CD4-positive, alpha-beta memory T cell (primary cell): ENCODE measurements around the gene CPB2. TPM values are rescaled to one million over a fixed set of nuclear protein-coding genes. Genes with fewer than 3 reads are reported as not detected.
A peak's percentile ranks its signal among the peaks of the same experiment; 100 is the strongest.

Experiments
- CTCF ChIA-PET: fragments of 350-600 bp; sonication (Branson Sonifier 250); formaldehyde crosslinking; loops from one replicate; lab custom pipeline; 2021; ENCODE audit warnings: inconsistent platforms; ENCODE audit not compliant: partially characterized antibody; lab: Charles Lee
- POLR2A ChIA-PET: fragments of 350-600 bp; sonication (Branson Sonifier 250); formaldehyde crosslinking; loops from one replicate; lab custom pipeline; 2021; ENCODE audit not compliant: partially characterized antibody; lab: Charles Lee
- DNase-seq, 5 donors: peaks; one replicate each; pipeline versions ENCODE4 v3.0.0 to v3.0.0-alpha.2; 2020 to 2022; ENCODE audit warnings: mixed read lengths in 1 of 5
- H3K27ac ChIP-seq: one replicate; pipeline ENCODE4 v1.7.0; 2013; ENCODE audit warnings: low read depth, low read length
- H3K27me3 ChIP-seq: 2 replicates; pipeline ENCODE4 v1.7.0; 2013; ENCODE audit warnings: mild to moderate bottlenecking, low read length, moderate library complexity; ENCODE audit not compliant: insufficient read depth
- H3K36me3 ChIP-seq: 2 replicates; pipeline ENCODE4 v1.7.0; 2013; ENCODE audit warnings: mild to moderate bottlenecking, low read length, moderate library complexity; ENCODE audit not compliant: insufficient read depth
- H3K4me1 ChIP-seq: 2 replicates; pipeline ENCODE4 v1.7.0; 2013; ENCODE audit warnings: mild to moderate bottlenecking, low read length, moderate library complexity; ENCODE audit not compliant: insufficient read depth
- H3K4me3 ChIP-seq, 2 donors: one replicate each; pipeline ENCODE4 v1.7.0; 2013; ENCODE audit warnings: low read length in 2 of 2, mild to moderate bottlenecking in 1 of 2
- H3K9me3 ChIP-seq, 2 donors: one replicate each; pipeline ENCODE4 v1.7.0; 2013; ENCODE audit warnings: low read length in 2 of 2, control low read depth in 1 of 2; ENCODE audit not compliant: control insufficient read depth in 1 of 2
- H3K27ac Mint-ChIP-seq, 7 donors: one replicate each; pipeline ENCODE4 v1.8.0; 2020 to 2021; ENCODE audit warnings: mixed read lengths in 7 of 7, mild to moderate bottlenecking in 6 of 7, inconsistent platforms in 3 of 7, moderate library complexity in 3 of 7
- H3K27me3 Mint-ChIP-seq, 2 donors: one replicate each; pipeline ENCODE4 v1.8.0; 2020 to 2021; ENCODE audit warnings: mixed read lengths in 2 of 2
- H3K36me3 Mint-ChIP-seq, 2 donors: one replicate each; pipeline ENCODE4 v1.8.0; 2020 to 2021; ENCODE audit warnings: mixed read lengths in 2 of 2, inconsistent platforms in 1 of 2, mild to moderate bottlenecking in 1 of 2
- H3K4me1 Mint-ChIP-seq, 4 donors: one replicate each; pipeline ENCODE4 v1.8.0; 2020 to 2021; ENCODE audit warnings: mixed read lengths in 4 of 4, mild to moderate bottlenecking in 1 of 4
- H3K4me3 Mint-ChIP-seq, 8 donors: one replicate each; pipeline ENCODE4 v1.8.0; 2020 to 2021; ENCODE audit warnings: mixed read lengths in 8 of 8, mild to moderate bottlenecking in 7 of 8, moderate library complexity in 6 of 8, inconsistent platforms in 3 of 8
- H3K9me3 Mint-ChIP-seq, 8 donors: one replicate each; pipeline ENCODE4 v1.8.0; 2020 to 2021; ENCODE audit warnings: mixed read lengths in 8 of 8, mild to moderate bottlenecking in 5 of 8, inconsistent platforms in 3 of 8, moderate library complexity in 1 of 8
- intact Hi-C: fragments of 100-400 bp; cut with micrococcal nuclease; formaldehyde crosslinking; loops from one replicate; pipeline ENCODE4 v1.15.1; 2023
- polyA plus RNA-seq, 2 donors: library from polyadenylated mRNA; unstranded; fragments of 300-500 nt; fragmentation: Illumina TruSeq; gene quantifications; one replicate each; pipeline ENCODE4 v1.2.3, GENCODE V29; 2021
- total RNA-seq, 2 experiments: library from RNA; stranded (reverse); gene quantifications; one replicate each; pipeline ENCODE4 v1.2.3, GENCODE V29; 2021

CPB2 gene
- total and polyA plus RNA-seq, 4 experiments from 2014 or later, result not detected

DNA sequence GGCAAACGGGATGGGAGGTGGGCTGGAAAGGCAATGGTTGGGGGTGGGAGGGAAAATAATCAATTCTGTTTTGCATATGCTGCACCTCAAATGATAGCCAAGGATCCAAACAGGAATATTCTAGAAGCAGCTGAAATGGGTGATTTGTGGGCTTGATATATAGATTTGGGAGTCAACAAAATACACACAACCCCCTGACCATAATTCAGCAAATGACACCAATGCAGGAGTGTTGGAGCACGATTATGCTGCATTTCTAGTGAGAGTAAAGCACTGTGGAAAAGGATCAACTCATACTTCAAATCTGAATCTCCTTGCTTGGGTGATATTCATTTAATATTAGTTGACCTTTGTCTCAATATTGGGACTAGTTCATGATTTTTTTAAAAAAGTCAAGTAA, 41.1 kb upstream of the CPB2 start:
- H3K4me1 ChIP-seq, result peaks cover 6% of the 10 kb centered on the region
- CTCF ChIA-PET, result interaction anchor here (1.2 kb wide), 1 partner anchor 144 kb away, joined by 5 read pairs; no protein-coding TSS in a partner anchor
- H3K36me3 ChIP-seq, result peaks cover 83% of the 10 kb centered on the region
- H3K27me3 ChIP-seq, result no peaks in the 10 kb centered on the region
- Mint-ChIP-seq H3K27me3 (no peaks in the 10 kb centered on the region), H3K4me3 (no peak overlapping the region), H3K27ac (no peak overlapping the region), H3K4me1 (peaks cover 19 to 41% (median 28%) of the 10 kb centered on the region in 4 donors), H3K9me3 (no peaks in the 10 kb centered on the region), H3K36me3 (peaks cover 71 to 87% of the 10 kb centered on the region in 2 donors)
- no peak overlapping the region for H3K4me3 ChIP-seq
- intact Hi-C loops, result loop anchor here (5.0 kb wide), 2 partner anchors 36 to 176 kb away; partner anchors contain the start of gene LCP1
- H3K27ac ChIP-seq, result no peak overlapping the region
- POLR2A ChIA-PET, result no interaction called here
- no peak for DNase-seq
- H3K9me3 ChIP-seq, result no peaks in the 10 kb centered on the region

GRCh38 chr13:46145135-46145534, 40.3 kb upstream of the CPB2 start:
- Histone ChIP-seq H3K27ac (no peak overlapping the region), H3K27me3 (no peaks in the 10 kb centered on the region), H3K36me3 (peaks cover 82% of the 10 kb centered on the region), H3K4me3 (no peak overlapping the region), H3K9me3 (no peaks in the 10 kb centered on the region), H3K4me1 (peaks cover 6% of the 10 kb centered on the region)
- H3K27ac Mint-ChIP-seq, result peak overlapping the region in 5 of 7 donors; percentile 5 to 85 (median 61)
- H3K4me3 Mint-ChIP-seq, result no peak overlapping the region
- H3K4me1 Mint-ChIP-seq, result peaks cover 15 to 37% (median 25%) of the 10 kb centered on the region in 4 donors
- POLR2A ChIA-PET, result no interaction called here
- intact Hi-C loops, result loop anchor here (5.0 kb wide), 2 partner anchors 37 to 177 kb away; partner anchors contain the start of gene LCP1
- H3K27me3 Mint-ChIP-seq, result no peaks in the 10 kb centered on the region
- CTCF ChIA-PET, result interaction anchor here (1.2 to 2.9 kb wide), 4 partner anchors 15 to 177 kb away, joined by 5 to 15 read pairs (median 8); no protein-coding TSS in a partner anchor
- H3K9me3 Mint-ChIP-seq, result no peaks in the 10 kb centered on the region
- DNase-seq, result no peak
- H3K36me3 Mint-ChIP-seq, result peaks cover 68 to 87% of the 10 kb centered on the region in 2 donors

GRCh38 chr13:46143184-46143701, 38.4 kb upstream of the CPB2 start:
- Histone ChIP-seq H3K36me3 (peaks cover 80% of the 10 kb centered on the region), H3K9me3 (no peaks in the 10 kb centered on the region), H3K27me3 (no peaks in the 10 kb centered on the region), H3K4me3 (no peak overlapping the region), H3K4me1 (peaks cover 6% of the 10 kb centered on the region), H3K27ac (no peak overlapping the region)
- intact Hi-C loops, result no loop called here
- H3K27me3 Mint-ChIP-seq, result no peaks in the 10 kb centered on the region
- ChIA-PET POLR2A (interaction anchor here (0.9 to 1.6 kb wide), 3 partner anchors 16 to 34 kb away, joined by 3 to 4 read pairs (median 3); no protein-coding TSS in a partner anchor), CTCF (interaction anchor here (0.9 to 2.9 kb wide), 4 partner anchors 11 to 179 kb away, joined by 4 to 16 read pairs (median 10); no protein-coding TSS in a partner anchor)
- DNase-seq, result no peak
- H3K4me3 Mint-ChIP-seq, result peak overlapping the region in 1 of 8 donors; percentile 9
- H3K36me3 Mint-ChIP-seq, result peaks cover 69 to 86% of the 10 kb centered on the region in 2 donors
- H3K27ac Mint-ChIP-seq, result peak overlapping the region; percentile 57 to 91 (median 73)
- H3K4me1 Mint-ChIP-seq, result peaks cover 14 to 34% (median 21%) of the 10 kb centered on the region in 4 donors
- H3K9me3 Mint-ChIP-seq, result no peaks in the 10 kb centered on the region

DNA sequence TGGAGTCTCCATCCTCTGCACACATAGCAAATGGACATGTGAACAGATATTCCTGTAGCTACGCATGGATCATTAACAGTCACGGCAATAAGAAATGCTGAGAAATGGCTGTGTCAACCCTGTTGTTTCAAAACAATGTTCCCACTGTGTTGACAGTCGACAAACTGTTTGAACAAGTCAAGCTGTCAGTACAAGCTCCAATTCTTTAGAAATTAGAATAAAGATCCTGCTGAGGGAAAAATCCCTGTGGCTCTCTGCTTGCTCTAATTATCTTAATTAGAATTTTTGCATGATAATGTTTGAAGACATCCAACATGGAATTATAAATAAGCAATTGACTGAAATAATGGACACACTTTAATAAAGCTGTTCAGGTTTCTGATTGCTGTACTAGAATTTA, 37.9 kb upstream of the CPB2 start:
- POLR2A ChIA-PET, result interaction anchor here (0.9 to 1.6 kb wide), 3 partner anchors 17 to 34 kb away, joined by 3 to 4 read pairs (median 3); no protein-coding TSS in a partner anchor
- peaks cover 80% of the 10 kb centered on the region for H3K36me3 ChIP-seq
- Mint-ChIP-seq H3K9me3 (no peaks in the 10 kb centered on the region), H3K27me3 (no peaks in the 10 kb centered on the region), H3K4me3 (no peak overlapping the region), H3K36me3 (peaks cover 69 to 86% of the 10 kb centered on the region in 2 donors), H3K4me1 (peaks cover 15 to 39% (median 22%) of the 10 kb centered on the region in 4 donors), H3K27ac (peak overlapping the region in 4 of 7 donors; percentile 7 to 91 (median 66))
- no peak overlapping the region for H3K27ac ChIP-seq
- CTCF ChIA-PET, result interaction anchor here (0.9 to 2.9 kb wide), 5 partner anchors 12 to 180 kb away, joined by 4 to 16 read pairs (median 5); no protein-coding TSS in a partner anchor
- H3K27me3 ChIP-seq, result no peaks in the 10 kb centered on the region
- no peak overlapping the region for H3K4me3 ChIP-seq
- H3K9me3 ChIP-seq, result no peaks in the 10 kb centered on the region
- no peak for DNase-seq
- intact Hi-C loops, result no loop called here
- H3K4me1 ChIP-seq, result peaks cover 6% of the 10 kb centered on the region

DNA sequence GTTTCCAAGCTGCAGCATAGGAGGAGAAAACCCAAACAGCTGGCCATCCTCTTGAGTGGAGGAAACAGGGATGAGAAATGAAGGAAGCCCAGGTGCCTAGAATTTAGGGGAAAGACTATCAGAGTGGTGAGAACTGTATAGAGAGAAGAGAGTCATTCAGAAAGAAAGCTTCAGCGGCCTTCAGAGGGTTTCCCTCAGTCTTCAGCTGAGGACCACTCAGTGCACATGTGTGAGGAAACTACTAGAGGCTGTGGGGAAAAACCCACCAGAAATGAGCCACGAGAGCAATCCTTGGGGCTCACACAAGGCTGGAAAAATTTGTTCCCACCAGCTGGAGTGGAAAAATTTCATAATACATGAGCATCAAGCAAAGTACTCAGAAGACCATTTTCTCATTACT, 35.2 kb upstream of the CPB2 start:
- no peaks in the 10 kb centered on the region for H3K27me3 Mint-ChIP-seq

GRCh38 chr13:46137627-46138317, 32.9 kb upstream of the CPB2 start:
- CTCF ChIA-PET, result interaction anchor here (1.6 to 7.6 kb wide), 2 partner anchors 11 to 22 kb away, joined by 3 to 51 read pairs; no protein-coding TSS in a partner anchor
- Mint-ChIP-seq H3K9me3 (no peaks in the 10 kb centered on the region), H3K36me3 (peaks cover 72 to 86% of the 10 kb centered on the region in 2 donors), H3K4me3 (no peak overlapping the region), H3K27ac (peak overlapping the region; percentile 33 to 86 (median 72)), H3K4me1 (peaks cover 20 to 45% (median 23%) of the 10 kb centered on the region in 4 donors), H3K27me3 (no peaks in the 10 kb centered on the region)
- peak overlapping the region; percentile 6 for H3K27ac ChIP-seq
- H3K9me3 ChIP-seq, result no peaks in the 10 kb centered on the region
- peaks cover 14% of the 10 kb centered on the region for H3K4me1 ChIP-seq
- intact Hi-C loops, result no loop called here
- peaks cover 86% of the 10 kb centered on the region for H3K36me3 ChIP-seq
- no peaks in the 10 kb centered on the region for H3K27me3 ChIP-seq
- POLR2A ChIA-PET, result no interaction called here
- H3K4me3 ChIP-seq, result no peak overlapping the region
- no peak for DNase-seq

More for the DNA sequence above, 35.2 kb upstream of the CPB2 start:
- Mint-ChIP-seq H3K9me3 (no peaks in the 10 kb centered on the region), H3K27ac (peak overlapping the region; percentile 81 to 97 (median 86)), H3K36me3 (peaks cover 75 to 91% of the 10 kb centered on the region in 2 donors), H3K4me3 (no peak overlapping the region), H3K4me1 (peaks cover 25 to 52% (median 29%) of the 10 kb centered on the region in 4 donors)
- intact Hi-C loops, result no loop called here
- CTCF ChIA-PET, result interaction anchor here (1.1 to 7.6 kb wide), 6 partner anchors 13 to 181 kb away, joined by 3 to 51 read pairs (median 4); no protein-coding TSS in a partner anchor
- H3K27ac ChIP-seq, result peak overlapping the region; percentile 39
- peaks cover 14% of the 10 kb centered on the region for H3K4me1 ChIP-seq
- H3K4me3 ChIP-seq, result no peak overlapping the region
- no peak for DNase-seq
- H3K27me3 ChIP-seq, result no peaks in the 10 kb centered on the region
- H3K36me3 ChIP-seq, result peaks cover 87% of the 10 kb centered on the region
- POLR2A ChIA-PET, result interaction anchor here (0.8 to 1.6 kb wide), 7 partner anchors 9 to 42 kb away, joined by 3 to 6 read pairs (median 4); partner anchors contain the start of gene LCP1
- no peaks in the 10 kb centered on the region for H3K9me3 ChIP-seq
